Breast epithelium (tissue), 3 donors: ENCODE measurements around the gene PLA2G2F.

Experiments
- CTCF ChIP-seq, 3 donors: fragments of 450-650 bp; IDR thresholded peaks; one replicate each; pipeline ENCODE4 v1.5.1; 2016 to 2017; ENCODE audit warnings: antibody characterized with exemption in 3 of 3, mild to moderate bottlenecking in 3 of 3, moderate library complexity in 3 of 3
- POLR2A ChIP-seq: fragments of 450-650 bp; IDR thresholded peaks from one replicate; pipeline ENCODE4 v1.6.1; 2016; ENCODE audit warnings: antibody characterized with exemption, mild to moderate bottlenecking, moderate library complexity

- TF ChIP-seq CTCF (IDR thresholded peaks at IDR 0.05) (no peak), POLR2A (no peak)
Measured at GRCh38 chr1:20189664-20190063, 50.5 kb downstream of the PLA2G2F start.
